Kidney glomerular epithelial cell (primary cell): ENCODE measurements around the gene IGBP1.
"Not testable (repeated sequence)": the region's sequence is repeated elsewhere in the genome, so short reads cannot be mapped to it uniquely, and the experiment has no call there.

Experiments
- DNase-seq: peaks from one replicate; lab custom pipeline; 2025; lab: John Stamatoyannopoulos, UW

The IGBP1 gene

GRCh38 chrX:70133303-70134115, at the start of gene IGBP1:
Gene IGBP1, plus strand, starts transcription at chrX:70133447. Its CDS starts 501 bp downstream, at chrX:70133948.
- DNase-seq, result peak; percentile 70

DNA sequence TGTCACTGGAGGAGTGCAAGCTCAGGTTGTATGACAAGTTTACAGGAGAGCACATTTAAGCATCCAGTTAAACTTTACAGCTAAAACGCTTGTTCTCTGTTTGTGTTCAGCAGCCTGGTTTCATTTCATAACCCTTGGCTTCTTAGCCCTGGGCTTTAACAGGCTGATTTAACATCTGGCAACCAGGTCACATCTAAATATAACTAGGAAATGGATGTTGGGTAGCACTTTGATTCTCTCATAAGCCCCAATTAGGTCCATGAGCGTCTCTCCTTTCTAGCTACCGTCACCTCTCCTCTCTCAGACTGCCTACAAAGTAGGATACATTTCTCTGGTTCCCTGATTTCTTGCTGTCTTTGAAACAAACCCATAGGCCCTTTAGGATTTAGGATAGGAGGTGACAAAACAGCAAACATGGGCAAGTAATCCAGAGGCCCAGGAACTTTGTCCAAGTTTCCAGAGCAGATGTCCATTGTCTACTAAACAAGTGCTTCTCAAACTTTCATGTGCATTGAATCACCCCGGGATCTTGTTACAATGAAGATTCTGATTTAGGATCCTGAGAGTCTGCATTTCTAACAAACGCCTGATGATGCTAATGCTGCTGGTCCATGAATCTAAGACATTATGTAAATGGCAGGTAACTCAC, 48.5 kb upstream of the IGBP1 start:
- no peak for DNase-seq

- no peak for DNase-seq
Measured at GRCh38 chrX:70087857-70088630, 45.2 kb upstream of the IGBP1 start.

- no peak for DNase-seq
Measured at GRCh38 chrX:70088751-70089150, 44.5 kb upstream of the IGBP1 start.

DNA sequence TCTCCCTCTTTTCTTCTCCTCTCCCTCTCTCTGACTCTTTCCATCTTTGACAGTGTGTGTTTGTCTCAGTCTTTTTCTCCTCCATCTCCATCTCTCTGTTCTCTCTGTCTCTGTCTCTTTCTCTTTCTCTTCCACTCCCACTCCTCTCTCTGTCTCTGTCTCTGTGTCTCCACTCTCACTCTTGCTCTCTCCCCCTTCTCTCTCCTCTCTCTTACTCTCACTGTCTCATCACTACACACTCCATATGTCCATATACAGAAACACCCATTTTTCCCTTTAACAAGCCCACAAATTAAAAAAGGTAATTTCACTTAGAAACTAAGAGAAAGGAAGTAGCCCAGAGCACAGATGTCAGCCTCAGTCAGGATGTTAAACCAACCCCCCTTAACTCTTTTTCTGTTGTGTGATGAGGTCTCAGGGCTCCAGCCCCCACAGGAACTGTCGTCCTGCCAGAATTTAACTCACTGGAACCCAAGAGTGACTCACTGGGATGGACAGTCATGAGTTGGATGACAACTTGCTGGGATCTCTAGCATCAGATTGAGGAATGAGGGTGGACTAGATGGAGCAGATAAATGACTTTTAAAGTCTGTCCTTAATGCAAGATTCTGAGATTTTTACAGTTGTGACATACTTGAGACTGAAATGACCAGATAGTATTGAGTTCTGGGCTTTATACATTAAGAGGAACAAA, 43.5 kb upstream of the IGBP1 start:
- DNase-seq, result no peak

DNA sequence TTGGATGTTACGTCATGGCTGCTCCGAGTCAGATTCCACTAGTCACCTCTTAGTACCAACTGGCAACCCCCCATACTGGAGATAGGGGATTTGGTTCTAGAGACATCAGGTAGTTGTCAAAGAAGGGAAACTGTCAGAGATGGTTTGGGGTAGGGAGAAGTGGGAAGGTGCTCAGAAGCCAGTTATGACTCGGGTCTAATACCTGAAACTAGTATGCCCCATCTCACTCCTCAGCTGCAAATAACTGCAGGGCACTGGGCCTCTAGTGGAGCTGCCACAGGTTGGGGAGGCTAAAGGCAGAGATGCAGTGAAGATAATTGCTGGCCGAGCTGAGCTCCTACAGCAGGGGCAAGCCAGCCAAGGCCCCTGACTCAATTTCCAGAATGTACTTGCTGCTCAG, 41.0 kb upstream of the IGBP1 start:
- no peak for DNase-seq

GRCh38 chrX:70096052-70096451, 37.2 kb upstream of the IGBP1 start:
- DNase-seq, result peak; percentile 0

DNA sequence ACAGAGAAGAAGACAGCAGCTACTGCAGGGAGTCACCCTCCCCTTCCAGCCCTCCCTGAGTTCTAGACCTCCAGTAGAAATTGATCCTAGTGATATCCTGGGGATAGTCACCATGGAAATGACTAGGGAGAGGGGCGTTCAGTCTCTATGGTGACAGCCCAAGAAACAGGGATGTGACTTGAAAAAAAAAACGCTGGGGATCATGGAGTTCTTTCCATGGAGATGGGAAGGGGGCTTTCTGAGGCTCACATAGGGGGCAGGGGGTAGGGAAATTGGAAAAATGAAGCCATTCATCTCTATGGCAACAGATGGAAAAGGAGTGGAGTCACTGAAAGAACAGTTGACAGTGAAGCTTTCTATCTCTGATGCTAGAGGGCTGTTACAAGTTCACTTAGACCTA, 28.0 kb upstream of the IGBP1 start:
- no peak for DNase-seq

DNA sequence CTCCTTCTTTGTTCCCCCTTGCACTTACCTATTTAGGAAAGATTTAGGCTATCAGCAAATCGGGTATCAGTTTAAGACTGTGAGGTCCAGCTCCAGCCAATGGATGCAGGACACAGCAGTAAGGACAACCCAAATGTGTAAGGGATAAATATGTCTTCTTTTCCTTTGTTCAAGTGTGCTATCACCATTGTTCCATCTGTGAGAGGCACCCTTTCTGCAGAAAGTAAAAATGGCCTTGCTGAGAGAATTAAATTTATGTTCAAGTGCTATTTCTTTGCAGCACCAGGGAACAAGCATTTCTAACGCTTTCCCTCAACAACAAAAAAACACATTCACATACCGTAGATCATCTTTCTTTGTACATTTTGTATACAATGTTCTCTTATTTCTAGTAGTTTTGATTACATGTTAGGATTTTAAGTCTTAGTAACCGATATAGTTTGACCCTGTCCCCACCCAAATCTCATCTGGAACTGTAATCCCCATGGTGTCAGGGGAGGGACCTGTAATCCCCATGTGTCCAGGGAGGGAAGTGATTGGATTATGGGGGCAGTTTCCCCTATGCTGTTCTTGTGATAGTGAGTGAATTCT, 21.7 kb upstream of the IGBP1 start:
- DNase-seq, result not testable (repeated sequence)

DNA sequence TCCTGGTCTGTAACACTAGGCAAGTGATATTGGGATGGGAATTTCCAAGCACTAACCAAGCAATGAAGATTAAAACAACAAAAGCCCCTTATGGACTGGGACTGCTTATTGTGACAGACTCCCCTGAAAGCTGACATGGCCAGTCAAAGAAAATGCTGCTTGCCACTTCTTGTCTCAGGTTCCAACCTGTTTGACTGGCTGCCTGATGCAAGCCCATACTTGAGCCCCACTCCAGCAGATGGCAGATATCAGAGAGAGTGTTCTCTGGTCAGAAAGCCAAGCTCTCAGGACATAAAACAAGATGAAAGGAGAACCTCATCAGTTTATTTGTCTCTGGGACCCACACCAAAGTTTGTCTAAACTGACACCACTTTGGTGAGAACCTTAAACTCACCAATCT, 15.5 kb upstream of the IGBP1 start:
- no peak for DNase-seq

DNA sequence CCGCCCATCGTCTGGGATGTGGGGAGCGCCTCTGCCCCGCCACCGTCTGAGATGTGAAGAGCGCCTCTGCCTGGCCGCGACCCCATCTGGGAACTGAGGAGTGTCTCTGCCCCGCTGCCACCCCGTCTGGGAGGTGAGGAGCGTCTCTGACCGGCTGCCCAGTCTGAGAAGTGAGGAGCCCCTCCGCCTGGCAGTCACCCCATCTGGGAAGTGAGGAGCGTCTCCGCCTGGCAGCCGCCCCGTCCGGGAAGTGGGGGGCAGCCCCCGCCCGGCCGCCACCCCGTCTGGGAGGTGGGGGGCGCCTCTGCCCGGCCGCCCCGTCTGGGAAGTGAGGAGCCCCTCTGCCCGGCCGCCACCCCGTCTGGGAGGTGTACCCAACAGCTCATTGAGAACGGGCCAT, 10.2 kb upstream of the IGBP1 start:
- DNase-seq, result not testable (repeated sequence)

DNA sequence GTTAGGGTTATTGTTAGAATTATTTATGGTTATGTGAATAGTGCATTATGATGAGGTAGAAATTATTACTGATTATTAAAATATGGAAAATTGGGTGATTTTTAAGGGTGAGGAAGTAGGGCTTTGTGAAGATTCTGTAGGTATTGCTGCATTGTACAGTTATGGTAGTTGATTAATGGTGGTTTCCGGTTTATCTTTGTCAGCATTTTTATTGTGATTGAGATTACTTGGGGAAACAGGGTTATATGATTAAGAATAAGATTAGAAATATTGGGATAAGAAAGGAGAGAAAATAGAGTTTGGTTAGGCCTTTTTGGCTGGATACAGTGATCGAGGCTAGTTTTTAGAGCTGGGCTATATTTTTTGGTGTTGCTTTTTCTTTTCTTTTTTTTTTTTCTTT, 8.6 kb upstream of the IGBP1 start:
- no peak for DNase-seq

DNA sequence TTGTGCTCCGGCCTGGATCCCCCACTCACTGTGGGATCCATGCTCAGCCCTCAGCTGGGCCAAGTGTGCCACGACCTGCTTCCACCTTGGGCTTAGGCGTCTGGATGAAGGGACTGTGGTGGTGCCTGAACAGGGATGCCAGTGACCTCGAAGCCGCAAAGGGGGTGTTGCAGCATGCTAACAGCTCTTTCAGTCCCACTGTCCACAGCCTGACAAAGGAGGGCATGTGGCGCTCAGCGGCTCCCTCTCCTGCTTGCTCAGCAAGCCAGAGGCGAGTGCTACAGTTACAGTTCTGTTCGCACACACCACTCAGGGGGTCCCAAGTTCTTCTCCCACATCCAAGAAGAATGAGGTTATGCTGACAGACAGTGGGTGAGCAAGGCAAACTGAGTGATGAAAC, 5.2 kb upstream of the IGBP1 start:
- DNase-seq, result no peak

DNA sequence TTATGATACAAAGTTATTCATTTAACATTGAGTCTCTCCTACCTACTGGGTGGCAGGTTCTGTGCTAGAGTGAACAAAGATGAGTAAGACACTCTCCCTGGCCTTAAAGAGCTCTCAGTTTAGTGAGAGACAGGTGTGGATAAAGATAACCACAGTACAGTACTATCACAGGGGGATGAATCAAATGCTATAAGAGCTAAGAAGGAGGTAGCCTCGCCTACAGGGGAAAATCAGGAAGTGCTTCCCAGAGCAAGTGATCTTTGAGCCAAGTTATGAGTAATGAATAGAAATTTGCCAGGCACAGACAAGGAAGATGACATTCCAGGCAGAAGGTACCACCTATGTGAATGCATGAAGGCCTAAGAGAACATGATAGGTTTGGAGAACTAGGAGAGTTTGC, 3.4 kb upstream of the IGBP1 start:
- peak; percentile 21 for DNase-seq

- no peak for DNase-seq
Measured at GRCh38 chrX:70132224-70132623, 1.0 kb upstream of the IGBP1 start.

DNA sequence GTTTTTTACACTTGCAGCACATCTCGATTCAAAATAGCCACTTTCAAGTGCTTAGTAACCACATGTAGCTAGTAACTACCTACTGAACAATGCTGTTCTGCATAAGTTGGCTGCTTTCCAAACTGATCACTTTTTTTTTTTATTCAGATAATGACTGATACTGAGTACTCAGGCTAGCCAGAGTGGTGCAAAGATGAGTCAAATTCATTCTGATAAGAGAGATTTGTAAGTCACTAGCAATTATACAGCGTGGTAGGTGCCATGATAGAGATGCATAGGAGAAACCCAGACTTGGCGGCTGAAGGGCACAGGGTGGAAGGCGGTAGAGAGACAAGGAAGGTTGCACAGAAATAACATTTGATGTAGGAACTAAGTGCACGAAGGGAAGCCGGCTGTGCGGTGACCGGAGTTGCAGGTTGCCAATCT, 357 bp upstream of the IGBP1 start:
- no peak for DNase-seq

DNA sequence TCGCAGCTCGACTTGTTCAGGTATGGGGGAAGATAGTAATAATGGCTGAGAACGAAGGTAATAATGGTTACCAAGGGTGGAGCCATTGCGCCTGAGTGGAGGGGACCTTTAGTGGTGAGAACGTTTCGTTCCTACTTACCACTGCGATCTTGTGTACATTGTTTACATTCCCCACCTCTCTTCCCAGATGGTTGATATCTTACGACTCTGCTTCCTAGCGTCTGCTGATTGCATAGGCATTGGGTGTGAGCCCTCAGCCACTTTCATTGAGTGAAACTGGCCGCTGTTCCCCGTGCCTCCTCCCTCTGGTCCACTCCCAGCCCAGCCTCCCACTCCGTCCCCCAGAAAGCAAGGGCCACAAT, 850 bp downstream of the IGBP1 start:
- DNase-seq, result no peak

- DNase-seq, result no peak
Measured at GRCh38 chrX:70138622-70139021, 5.4 kb downstream of the IGBP1 start.

DNA sequence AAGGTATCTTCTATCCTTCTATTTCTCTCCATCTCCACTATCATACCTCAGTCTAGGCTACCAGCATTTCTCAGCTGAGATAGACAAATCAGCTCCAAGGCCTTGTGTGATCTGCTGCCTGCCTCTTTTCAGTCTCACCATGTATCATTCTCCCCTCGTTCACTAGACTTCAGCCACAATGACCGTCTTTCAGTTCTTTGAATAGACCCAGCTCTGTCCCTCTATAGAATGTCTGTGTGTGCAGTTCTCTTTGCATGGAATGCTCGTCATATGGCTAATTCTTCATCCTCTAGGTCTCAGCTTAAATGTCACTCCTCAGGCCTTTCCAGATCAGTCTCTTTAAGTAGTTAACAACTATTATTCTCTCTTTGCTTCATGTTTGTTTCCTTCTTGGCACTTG, 6.5 kb downstream of the IGBP1 start:
- DNase-seq, result no peak

- DNase-seq, result no peak
Measured at GRCh38 chrX:70141373-70141772, 8.1 kb downstream of the IGBP1 start.

- DNase-seq, result no peak
Measured at GRCh38 chrX:70166601-70167590, 33.6 kb downstream of the IGBP1 start.
